K562 (cell line): ENCODE results near the gene PPP1R3G. TPM values are rescaled to one million over a fixed set of nuclear protein-coding genes. Genes with fewer than 3 reads are reported as not detected.

Experiments
- ATAC-seq: fragments of 200-7000 bp; cut with Tn5 transposase; 3 replicates; pipeline ENCODE4 v1.9.1; 2020; ENCODE audit warnings: moderate library complexity
- BruUV-seq: library from RNA; stranded (reverse); fragments of 400-500 nt; replicated peaks from 2 replicates; lab custom pipeline; 2021; lab: Mats Ljungman, UMichigan
- CTCF ChIA-PET: fragments of 300-600 bp; formaldehyde crosslinking; extraction: SDS; loops from one replicate; lab custom pipeline; 2021; ENCODE audit warnings: low intra/inter-chr PET ratio; lab: Yijun Ruan, JAX
- POLR2A ChIA-PET: fragments of 300-600, 350-650 bp; sonication (Branson Sonifier 250); formaldehyde crosslinking; extraction: SDS; loops from one replicate; lab custom pipeline; 2021; ENCODE audit warnings: antibody characterized with exemption, inconsistent platforms; lab: Yijun Ruan, JAX
- DNase-seq, 4 experiments: peaks; one replicate each; pipeline versions ENCODE4 v3.0.0 to v3.0.0-alpha.2; 2011 to 2018; ENCODE audit warnings: low spot score in 3 of 4, mixed read lengths in 3 of 4; ENCODE audit errors: extremely low read depth in 1 of 4
- FAIRE-seq: peaks from 2 replicates; lab custom pipeline; 2011; peaks lifted over from hg19 to GRCh38; lab: Jason Lieb, UNC
- H2AFZ ChIP-seq: 2 replicates; pipeline ENCODE4 v1.6.0; 2011; ENCODE audit warnings: low read depth, low read length, control low read depth, inconsistent platforms
- H3K27ac ChIP-seq: fragments of 200-600 bp; 3 replicates; pipeline ENCODE4 v1.8.0; 2011; ENCODE audit warnings: low read depth, mild to moderate bottlenecking, control low read depth, inconsistent platforms, low read length, moderate library complexity, mixed read lengths; ENCODE audit errors: extremely low read depth
- H3K27me3 ChIP-seq, 2 experiments: fragments of 300-600 bp in 1 of 2; 2 replicates in 1 of 2; 3 replicates in 1 of 2; pipeline versions ENCODE4 v1.6.0 to v1.8.0; 2011; ENCODE audit warnings: inconsistent platforms in 2 of 2, low read length in 2 of 2, mild to moderate bottlenecking in 1 of 2, mixed read lengths in 1 of 2, moderate library complexity in 1 of 2; ENCODE audit not compliant: control insufficient read depth in 2 of 2, insufficient read depth in 2 of 2
- H3K36me3 ChIP-seq: fragments of 300-600 bp; 3 replicates; pipeline ENCODE4 v1.8.0; 2011; ENCODE audit warnings: mild to moderate bottlenecking, low read length, inconsistent platforms; ENCODE audit not compliant: control insufficient read depth, insufficient read depth
- H3K4me1 ChIP-seq, 2 experiments: fragments of 200-600 bp in 1 of 2; replicated peaks in 1 of 2; 2 replicates in 1 of 2; 3 replicates in 1 of 2; pipeline versions ENCODE4 v1.5.1 to v1.8.0; 2011; ENCODE audit warnings: inconsistent platforms in 2 of 2, low read length in 2 of 2, mild to moderate bottlenecking in 1 of 2, mixed read lengths in 1 of 2, moderate library complexity in 1 of 2; ENCODE audit not compliant: control insufficient read depth in 2 of 2, insufficient read depth in 2 of 2
- H3K4me2 ChIP-seq: 2 replicates; pipeline ENCODE4 v1.6.1; 2011; ENCODE audit warnings: low read length, control low read depth, inconsistent platforms, mixed read lengths; ENCODE audit not compliant: insufficient read depth
- H3K4me3 ChIP-seq: fragments of 200-600 bp; sonication (generic), shearing (Covaris generic); 2 replicates; pipeline ENCODE4 v1.5.1; 2016; ENCODE audit warnings: control low read depth, inconsistent platforms
- H3K79me2 ChIP-seq: fragments of 200-600 bp; 3 replicates; pipeline ENCODE4 v1.8.0; 2011; ENCODE audit warnings: low read length, inconsistent platforms; ENCODE audit not compliant: control insufficient read depth, insufficient read depth
- H3K9ac ChIP-seq, 2 experiments: 2 replicates each; pipeline versions ENCODE4 v1.6.0 to v1.6.1; 2011; ENCODE audit warnings: low read depth in 2 of 2, low read length in 2 of 2, control low read depth in 1 of 2, inconsistent platforms in 1 of 2, mild to moderate bottlenecking in 1 of 2, mixed read lengths in 1 of 2; ENCODE audit not compliant: insufficient read depth in 1 of 2
- H3K9me1 ChIP-seq: one replicate; pipeline ENCODE4 v1.6.0; 2011; ENCODE audit warnings: inconsistent platforms, mild to moderate bottlenecking, low read length, moderate library complexity; ENCODE audit not compliant: control insufficient read depth, insufficient read depth
- H3K9me3 ChIP-seq: replicated peaks from 2 replicates; pipeline ENCODE4 v1.5.1; 2011; ENCODE audit warnings: low read depth, low read length, inconsistent platforms; ENCODE audit not compliant: control insufficient read depth, insufficient read depth
- H4K20me1 ChIP-seq: replicated peaks from 2 replicates; pipeline ENCODE4 v1.6.1; 2011; ENCODE audit warnings: low read length, inconsistent platforms, mixed read lengths; ENCODE audit not compliant: control insufficient read depth, insufficient read depth
- BHLHE40 ChIP-seq: IDR thresholded peaks from 2 replicates; pipeline ENCODE4 v1.6.1; 2011; ENCODE audit warnings: low read length, improper control_type of control experiment
- CBX1 ChIP-seq: sonication (generic); IDR thresholded peaks from 2 replicates; pipeline ENCODE4 v1.6.1; 2016; ENCODE audit warnings: antibody characterized with exemption, low read depth, mild to moderate bottlenecking
- CREB1 ChIP-seq, 2 experiments: sonication (generic) in 1 of 2; formaldehyde crosslinking in 1 of 2; IDR thresholded peaks; 2 replicates each; pipeline versions ENCODE4 v1.6.1 to v1.8.0; 2012 to 2022; ENCODE audit warnings: inconsistent platforms in 1 of 2, mild to moderate bottlenecking in 1 of 2, missing genetic modification reagents in 1 of 2, moderate library complexity in 1 of 2
- DIDO1 ChIP-seq: fragments of 450-650 bp; IDR thresholded peaks from 2 replicates; pipeline ENCODE4 v1.6.1; 2016; ENCODE audit warnings: low read depth, missing biosample characterization, missing genetic modification characterization
- HEY1 ChIP-seq: fragments of 250-450 bp; sonication (Bioruptor Pico); IDR thresholded peaks from 2 replicates; pipeline ENCODE4 v1.5.0; 2020; ENCODE audit warnings: mild to moderate bottlenecking, moderate library complexity, borderline replicate concordance
- HIVEP1 ChIP-seq: fragments of 250-450 bp; sonication (Bioruptor Pico); IDR thresholded peaks from 2 replicates; pipeline ENCODE4 v1.4.0; 2020; ENCODE audit warnings: mild to moderate bottlenecking
- MED1 ChIP-seq: sonication (generic); formaldehyde crosslinking; IDR thresholded peaks from 2 replicates; pipeline ENCODE4 v1.8.1; 2023; ENCODE audit warnings: missing genetic modification reagents, borderline replicate concordance
- PHF20 ChIP-seq: fragments of 450-650 bp; IDR thresholded peaks from 2 replicates; pipeline ENCODE4 v1.6.1; 2018; ENCODE audit not compliant: partially characterized antibody
- SIN3A ChIP-seq, 2 experiments: fragments of 150-350 bp in 1 of 2; IDR thresholded peaks; 2 replicates each; pipeline ENCODE4 v1.6.1; 2011 to 2016; ENCODE audit warnings: borderline replicate concordance in 2 of 2, low read depth in 2 of 2, low read length in 2 of 2, mild to moderate bottlenecking in 2 of 2, moderate library complexity in 2 of 2; ENCODE audit not compliant: control insufficient read depth in 1 of 2
- SIX5 ChIP-seq, 2 experiments: IDR thresholded peaks; 2 replicates each; pipeline ENCODE4 v1.6.1; 2011; ENCODE audit warnings: low read length in 2 of 2, borderline replicate concordance in 1 of 2, low read depth in 1 of 2, mild to moderate bottlenecking in 1 of 2, moderate library complexity in 1 of 2; ENCODE audit not compliant: insufficient read depth in 1 of 2
- SRSF7 ChIP-seq: fragments of 200-400 bp; formaldehyde crosslinking; optimal IDR thresholded peaks from 2 replicates; pipeline ENCODE3; 2017; ENCODE audit warnings: mild to moderate bottlenecking, low read depth, low read length
- TFAM ChIP-seq: fragments of 250-450 bp; sonication (Bioruptor Pico); conservative IDR thresholded peaks from 2 replicates; pipeline ENCODE4 v1.5.0; 2021; ENCODE audit warnings: mild to moderate bottlenecking, moderate library complexity
- ZNF282 ChIP-seq: sonication (generic); formaldehyde crosslinking; IDR thresholded peaks from 2 replicates; pipeline ENCODE4 v1.8.1; 2023; ENCODE audit warnings: missing genetic modification reagents
- ZNF551 ChIP-seq: fragments of 250-450 bp; sonication (Bioruptor Pico); IDR thresholded peaks from 2 replicates; pipeline ENCODE4 v1.5.0; 2021; ENCODE audit warnings: mild to moderate bottlenecking, moderate library complexity
- WGBS: fragments of 100-300 bp; shearing (Covaris generic); methylation state at CpG from one replicate; pipeline ENCODE4 v1.1.6; 2016; ENCODE audit warnings: low coverage, mixed read lengths; ENCODE audit not compliant: insufficient coverage; ENCODE audit errors: missing lambda C conversion rate; 5-methylcytosine and 5-hydroxymethylcytosine counted together
- in situ Hi-C: fragments of 300-500 bp; cut with MboI; formaldehyde crosslinking; loops from 4 replicates; pipeline ENCODE4 v1.15.0; 2018; ENCODE audit warnings: inconsistent platforms, mixed read lengths
- intact Hi-C: fragments of 100-400 bp; cut with micrococcal nuclease; formaldehyde crosslinking; loops from 2 replicates; pipeline ENCODE4 v1.14.2; 2022
- polyA plus RNA-seq, 8 experiments: library from polyadenylated mRNA; depleted of rRNA in 4 of 8; stranded (reverse) in 5 of 8; unstranded in 3 of 8; fragments of >200 nt; fragmentation: Nextera tagmentation in 2 of 8; fragmentation: Illumina TruSeq in 1 of 8; extraction: Ambion mirVana in 2 of 8; extraction: Trizol in 1 of 8; gene quantifications; 2 replicates each; pipeline versions ENCODE4 v1.2.1 to v1.2.3, GENCODE V29; 2011 to 2014; ENCODE audit warnings: inconsistent platforms in 1 of 8, missing spikeins in 1 of 8
- total RNA-seq, 7 experiments: library from RNA; depleted of rRNA in 6 of 7; stranded (reverse); fragments of >200 nt in 6 of 7; fragmentation: Illumina TruSeq in 2 of 7; extraction: Trizol in 2 of 7; gene quantifications; 2 replicates each; pipeline versions ENCODE4 v1.2.1 to v1.2.3, GENCODE V29; 2011 to 2021; ENCODE audit warnings: low replicate concordance in 1 of 7
- TF ChIP-seq, protein P1 (sequence below): fragments of 250-450 bp; sonication (Bioruptor Pico); IDR thresholded peaks from 2 replicates; pipeline ENCODE4 v1.8.0; 2021; ENCODE audit warnings: mild to moderate bottlenecking, moderate library complexity
- TF ChIP-seq, protein P2 (sequence below): fragments of 250-450 bp; sonication (Bioruptor Pico); IDR thresholded peaks from 2 replicates; pipeline ENCODE4 v1.8.0; 2021; ENCODE audit warnings: moderate library complexity, mild to moderate bottlenecking, inconsistent platforms

The PPP1R3G gene
- total and polyA plus RNA-seq, 9 of the 15 experiments (the other 6 are each of a cell fraction or from before 2014, with no cell fraction given) = 0.01 to 0.13 (median 0.01) TPM; not detected in 4

- no peak overlapping the region for H3K4me2 ChIP-seq
- POLR2A ChIA-PET = interaction anchor here (0.5 kb wide), 1 partner anchor 48 kb away, joined by 3 read pairs; no protein-coding TSS in a partner anchor
- no peak for DNase-seq
- TF ChIP-seq PHF20 (no peak), ZNF551 (no peak), ZNF282 (CRISPR knock-in tag) (no peak), SIX5 (IDR thresholded peaks at IDR 0.05; ENCODE audit: borderline replicate concordance in 1 of 2, insufficient read depth in 1 of 2, low read depth in 1 of 2, low read length in 2 of 2) (no peak), SRSF7 (no peak), CREB1 (IDR thresholded peaks at IDR 0.05) (no peak), CREB1 (CRISPR knock-in tag; IDR thresholded peaks at IDR 0.05) (no peak), MED1 (CRISPR knock-in tag) (no peak), HIVEP1 (CRISPR knock-in tag) (no peak), BHLHE40 (no peak), CBX1 (no peak), HEY1 (CRISPR knock-in tag) (no peak), TFAM (CRISPR knock-in tag) (no peak), SIN3A (IDR thresholded peaks at IDR 0.05; ENCODE audit: borderline replicate concordance in 2 of 2, control insufficient read depth in 1 of 2, low read depth in 2 of 2, low read length in 2 of 2) (no peak), DIDO1 (tag) (no peak)
- TF ChIP-seq, protein P1, sequence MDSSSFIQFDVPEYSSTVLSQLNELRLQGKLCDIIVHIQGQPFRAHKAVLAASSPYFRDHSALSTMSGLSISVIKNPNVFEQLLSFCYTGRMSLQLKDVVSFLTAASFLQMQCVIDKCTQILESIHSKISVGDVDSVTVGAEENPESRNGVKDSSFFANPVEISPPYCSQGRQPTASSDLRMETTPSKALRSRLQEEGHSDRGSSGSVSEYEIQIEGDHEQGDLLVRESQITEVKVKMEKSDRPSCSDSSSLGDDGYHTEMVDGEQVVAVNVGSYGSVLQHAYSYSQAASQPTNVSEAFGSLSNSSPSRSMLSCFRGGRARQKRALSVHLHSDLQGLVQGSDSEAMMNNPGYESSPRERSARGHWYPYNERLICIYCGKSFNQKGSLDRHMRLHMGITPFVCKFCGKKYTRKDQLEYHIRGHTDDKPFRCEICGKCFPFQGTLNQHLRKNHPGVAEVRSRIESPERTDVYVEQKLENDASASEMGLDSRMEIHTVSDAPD (CRISPR knock-in tag) = no peak
- TF ChIP-seq, protein P2, sequence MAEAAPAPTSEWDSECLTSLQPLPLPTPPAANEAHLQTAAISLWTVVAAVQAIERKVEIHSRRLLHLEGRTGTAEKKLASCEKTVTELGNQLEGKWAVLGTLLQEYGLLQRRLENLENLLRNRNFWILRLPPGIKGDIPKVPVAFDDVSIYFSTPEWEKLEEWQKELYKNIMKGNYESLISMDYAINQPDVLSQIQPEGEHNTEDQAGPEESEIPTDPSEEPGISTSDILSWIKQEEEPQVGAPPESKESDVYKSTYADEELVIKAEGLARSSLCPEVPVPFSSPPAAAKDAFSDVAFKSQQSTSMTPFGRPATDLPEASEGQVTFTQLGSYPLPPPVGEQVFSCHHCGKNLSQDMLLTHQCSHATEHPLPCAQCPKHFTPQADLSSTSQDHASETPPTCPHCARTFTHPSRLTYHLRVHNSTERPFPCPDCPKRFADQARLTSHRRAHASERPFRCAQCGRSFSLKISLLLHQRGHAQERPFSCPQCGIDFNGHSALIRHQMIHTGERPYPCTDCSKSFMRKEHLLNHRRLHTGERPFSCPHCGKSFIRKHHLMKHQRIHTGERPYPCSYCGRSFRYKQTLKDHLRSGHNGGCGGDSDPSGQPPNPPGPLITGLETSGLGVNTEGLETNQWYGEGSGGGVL (CRISPR knock-in tag) = no peak
- H3K27me3 ChIP-seq = no peaks in the 10 kb centered on the region
- intact Hi-C loops = no loop called here
- H3K27ac ChIP-seq = no peak overlapping the region
- ATAC-seq = no peak
- H3K4me3 ChIP-seq = no peak overlapping the region
- no TSS peak for BruUV-seq
- no peaks in the 10 kb centered on the region for H3K9me3 ChIP-seq
- no peaks in the 10 kb centered on the region for H3K4me1 ChIP-seq
- H3K9ac ChIP-seq = no peak overlapping the region
- 84% methylated on average over 7 of the region's 7 CpGs for WGBS
- H4K20me1 ChIP-seq = 0 out of 2 replicates have a peak, but pooled peaks cover 3% of the 10 kb centered on the region
- no peaks in the 10 kb centered on the region for H3K9me1 ChIP-seq
- in situ Hi-C loops = loop anchor here (25.0 kb wide), 1 partner anchor 1405 kb away; no protein-coding TSS in a partner anchor
- no peak for FAIRE-seq
- no peaks in the 10 kb centered on the region for H3K36me3 ChIP-seq
- no peaks in the 10 kb centered on the region for H3K79me2 ChIP-seq
- H2AFZ ChIP-seq = no peak overlapping the region
- CTCF ChIA-PET = no interaction called here
These were observed 47.6 kb downstream of the PPP1R3G start for GRCh38 chr6:5132731-5133130.
